Tibial nerve (tissue), 4 donors: ENCODE data around the gene AKT3. TPM values are rescaled to one million over a fixed set of nuclear protein-coding genes. Genes with fewer than 3 reads are reported as not detected.
A peak's percentile ranks its signal among the peaks of the same experiment; 100 is the strongest.

ENCODE experiments used
- DNase-seq, 2 donors: peaks; one replicate each; pipeline ENCODE4 v3.0.0-alpha.2; 2019; ENCODE audit warnings: low spot score in 2 of 2
- H3K27ac ChIP-seq, 4 donors: fragments of 200-600 bp; sonication (generic) in 3 of 4; one replicate each; pipeline ENCODE4 v1.5.1; 2017 to 2019; ENCODE audit warnings: mild to moderate bottlenecking in 1 of 4
- H3K27me3 ChIP-seq, 2 donors: fragments of 200-600 bp; sonication (generic) in 1 of 2; one replicate each; pipeline versions ENCODE4 v1.5.1 to v1.6.0; 2017 to 2019
- H3K36me3 ChIP-seq, 3 donors: fragments of 200-600 bp; sonication (generic); one replicate each; pipeline ENCODE4 v1.5.1; 2018 to 2019
- H3K4me1 ChIP-seq, 4 donors: fragments of 200-600 bp; sonication (generic) in 3 of 4; one replicate each; pipeline ENCODE4 v1.5.1; 2017 to 2019
- H3K4me3 ChIP-seq, 4 donors: fragments of 200-600 bp; sonication (generic) in 3 of 4; one replicate each; pipeline ENCODE4 v1.5.1; 2017 to 2019; ENCODE audit warnings: mild to moderate bottlenecking in 1 of 4, moderate library complexity in 1 of 4
- H3K9me3 ChIP-seq, 4 donors: fragments of 200-600 bp; sonication (generic) in 3 of 4; one replicate each; pipeline ENCODE4 v1.5.1; 2017 to 2019
- CTCF ChIP-seq, 5 experiments: fragments of 200-600 bp in 3 of 5; fragments of 450-650 bp in 2 of 5; sonication (generic) in 3 of 5; IDR thresholded peaks; one replicate each; pipeline ENCODE4 v1.5.1; 2016 to 2019; ENCODE audit warnings: antibody characterized with exemption in 5 of 5, mild to moderate bottlenecking in 3 of 5, moderate library complexity in 2 of 5
- EP300 ChIP-seq, 2 donors: sonication (generic); formaldehyde crosslinking; IDR thresholded peaks; one replicate each; pipeline ENCODE4 v1.6.1; 2017; ENCODE audit warnings: antibody characterized with exemption in 2 of 2, mild to moderate bottlenecking in 1 of 2
- POLR2A ChIP-seq, 2 donors: fragments of 450-650 bp; IDR thresholded peaks; one replicate each; pipeline ENCODE4 v1.6.1; 2017; ENCODE audit warnings: antibody characterized with exemption in 2 of 2, mild to moderate bottlenecking in 2 of 2, moderate library complexity in 2 of 2
- WGBS, 2 donors: methylation state at CpG; one replicate each; pipeline ENCODE4 v1.1.5; 2018; 5-methylcytosine and 5-hydroxymethylcytosine counted together
- total RNA-seq, 4 donors: library from RNA; depleted of rRNA; stranded (reverse); fragments of >200 nt; gene quantifications; one replicate each; pipeline ENCODE4 v1.1.0, GENCODE V29; 2016

Gene AKT3
- total RNA-seq, 4 donors from 2014 or later: 58.8 to 76.0 (median 69.2) TPM

GRCh38 chr1:243454328-243454997, 395.6 kb downstream of the AKT3 start:
- 91 to 95% methylated on average over 17 of the region's 17 CpGs for WGBS, 2 donors
- no peaks in the 10 kb centered on the region for H3K27me3 ChIP-seq
- no peak for TF ChIP-seq POLR2A (IDR thresholded peaks at IDR 0.05)
- no peak for TF ChIP-seq EP300 (IDR thresholded peaks at IDR 0.05)
- TF ChIP-seq CTCF (IDR thresholded peaks at IDR 0.05): no peak
- H3K36me3 ChIP-seq: peaks cover 0 to 24% (median 0%) of the 10 kb centered on the region in 3 donors
- no peak for DNase-seq
- H3K27ac ChIP-seq: no peak overlapping the region
- no peaks in the 10 kb centered on the region for H3K4me1 ChIP-seq
- H3K9me3 ChIP-seq: no peaks in the 10 kb centered on the region
- no peak overlapping the region for H3K4me3 ChIP-seq

DNA sequence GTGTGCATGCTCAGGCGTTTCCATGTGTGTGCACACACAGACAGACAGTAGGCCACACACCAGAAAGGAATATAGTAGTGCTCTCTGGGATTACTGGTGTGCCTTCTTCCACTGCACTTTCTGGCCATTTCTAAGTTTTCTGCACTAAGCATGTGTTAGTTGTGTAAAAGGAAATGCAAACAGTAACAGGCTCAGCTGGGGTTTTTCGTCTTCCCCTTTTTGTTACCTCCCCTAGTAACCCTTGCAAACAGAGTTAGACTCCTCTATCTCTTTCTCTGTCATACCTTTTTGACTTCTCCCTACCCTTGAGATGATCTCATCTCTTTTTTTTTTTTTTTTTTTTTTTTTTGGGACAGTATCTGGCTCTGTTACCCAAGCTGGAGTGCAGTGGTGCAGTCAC, 398.0 kb downstream of the AKT3 start:
- Histone ChIP-seq H3K36me3 (peaks cover 0 to 24% (median 0%) of the 10 kb centered on the region in 3 donors), H3K4me1 (peaks cover 0 to 14% (median 0%) of the 10 kb centered on the region in 4 donors), H3K9me3 (no peaks in the 10 kb centered on the region), H3K4me3 (no peak overlapping the region), H3K27ac (no peak overlapping the region), H3K27me3 (no peaks in the 10 kb centered on the region)
- TF ChIP-seq POLR2A (IDR thresholded peaks at IDR 0.05) (no peak), CTCF (IDR thresholded peaks at IDR 0.05) (no peak), EP300 (IDR thresholded peaks at IDR 0.05) (no peak)
- 81 to 90% methylated on average over 2 of the region's 2 CpGs for WGBS, 2 donors
- no peak for DNase-seq

- no peak for TF ChIP-seq POLR2A (IDR thresholded peaks at IDR 0.05)
- no peak for TF ChIP-seq CTCF (IDR thresholded peaks at IDR 0.05)
- no peaks in the 10 kb centered on the region for H3K27me3 ChIP-seq
- H3K4me3 ChIP-seq: no peak overlapping the region
- WGBS, 2 donors: 81 to 87% methylated on average over 6 of the region's 6 CpGs
- H3K4me1 ChIP-seq: peaks cover 0 to 14% (median 0%) of the 10 kb centered on the region in 4 donors
- peaks cover 0 to 12% (median 0%) of the 10 kb centered on the region in 3 donors for H3K36me3 ChIP-seq
- no peak overlapping the region for H3K27ac ChIP-seq
- no peaks in the 10 kb centered on the region for H3K9me3 ChIP-seq
- DNase-seq: no peak
Measured at GRCh38 chr1:243449373-243449772, 400.7 kb downstream of the AKT3 start.

- Histone ChIP-seq H3K27ac (no peak overlapping the region), H3K9me3 (no peaks in the 10 kb centered on the region), H3K27me3 (no peaks in the 10 kb centered on the region), H3K4me3 (no peak overlapping the region), H3K4me1 (peaks cover 0 to 14% (median 0%) of the 10 kb centered on the region in 4 donors), H3K36me3 (peaks cover 0 to 8% (median 0%) of the 10 kb centered on the region in 3 donors)
- TF ChIP-seq CTCF (IDR thresholded peaks at IDR 0.05) (no peak), EP300 (IDR thresholded peaks at IDR 0.05) (no peak), POLR2A (IDR thresholded peaks at IDR 0.05) (no peak)
- DNase-seq: no peak
- WGBS, 2 donors: 72 to 79% methylated on average over 4 of the region's 4 CpGs
Measured at GRCh38 chr1:243447844-243448243, 402.2 kb downstream of the AKT3 start.

GRCh38 chr1:243447347-243447746, 402.7 kb downstream of the AKT3 start:
- no peaks in the 10 kb centered on the region for H3K27me3 ChIP-seq
- TF ChIP-seq EP300 (IDR thresholded peaks at IDR 0.05) (no peak), POLR2A (IDR thresholded peaks at IDR 0.05) (no peak), CTCF (IDR thresholded peaks at IDR 0.05) (no peak)
- no peaks in the 10 kb centered on the region for H3K9me3 ChIP-seq
- H3K36me3 ChIP-seq: peaks cover 0 to 8% (median 0%) of the 10 kb centered on the region in 3 donors
- DNase-seq: peak in 1 of 2 donors; percentile 30
- no peak overlapping the region for H3K27ac ChIP-seq
- peaks cover 0 to 14% (median 0%) of the 10 kb centered on the region in 4 donors for H3K4me1 ChIP-seq
- WGBS, 2 donors: 65% methylated on average over 3 of the region's 3 CpGs
- no peak overlapping the region for H3K4me3 ChIP-seq
